Epithelial cell of proximal tubule (primary cell): Measurements from ENCODE around the gene CTSL. TPM values are rescaled to one million over a fixed set of nuclear protein-coding genes. Genes with fewer than 3 reads are reported as not detected.

ENCODE experiments used
- DNase-seq: peaks from one replicate; pipeline ENCODE4 v3.0.0-alpha.2; 2011; ENCODE audit warnings: low read depth
- H3K4me3 ChIP-seq: 2 replicates; pipeline ENCODE4 v1.5.1; 2011; ENCODE audit warnings: low read depth, mild to moderate bottlenecking, low read length
- CTCF ChIP-seq: conservative IDR thresholded peaks from 2 replicates; pipeline ENCODE4 v1.5.1; 2012; ENCODE audit warnings: low read depth, mild to moderate bottlenecking, low read length
- total RNA-seq: library from RNA; depleted of rRNA; stranded (reverse); fragments of >200 nt; gene quantifications from 2 replicates; pipeline ENCODE4 v1.2.3, GENCODE V29; 2015

The CTSL gene
- total RNA-seq, 1 donor from 2014 or later, result 80.9 TPM

GRCh38 chr9:87718852-87719612 is 6.9 kb upstream of the CTSL start:
- no peak for DNase-seq
- no peak for TF ChIP-seq CTCF
- no peak overlapping the region for H3K4me3 ChIP-seq

- no peak overlapping the region for H3K4me3 ChIP-seq
- TF ChIP-seq CTCF, result no peak
- no peak for DNase-seq
These were observed 5.7 kb upstream of the CTSL start for GRCh38 chr9:87720173-87720572.

GRCh38 chr9:87722393-87723088 is 3.4 kb upstream of the CTSL start:
- no peak for TF ChIP-seq CTCF
- H3K4me3 ChIP-seq, result no peak overlapping the region

GRCh38 chr9:87725356-87725899 is 491 bp upstream of the CTSL start:
- H3K4me3 ChIP-seq, result peak overlapping the region; percentile 67
- no peak for TF ChIP-seq CTCF
- no peak for DNase-seq

More at GRCh38 chr9:87722393-87723088, 3.4 kb upstream of the CTSL start:
- no peak for DNase-seq

GRCh38 chr9:87729246-87729645 is 3.3 kb downstream of the CTSL start:
- H3K4me3 ChIP-seq, result no peak overlapping the region
- no peak for TF ChIP-seq CTCF
- DNase-seq, result no peak

- no peak for DNase-seq
- no peak for TF ChIP-seq CTCF
- no peak overlapping the region for H3K4me3 ChIP-seq
These were observed 5.4 kb downstream of the CTSL start for GRCh38 chr9:87731321-87731720.
